Gastrocnemius medialis (tissue), 4 donors: ENCODE data around the gene ATXN1. TPM values are rescaled to one million over a fixed set of nuclear protein-coding genes. Genes with fewer than 3 reads are reported as not detected.

Experiments used
- ATAC-seq, 2 donors: fragments of 150-250 bp; one replicate each; pipeline ENCODE4 v1.9.1; 2016
- DNase-seq, 2 donors: peaks; one replicate each; pipeline ENCODE4 v3.0.0-alpha.2; 2019
- H3K27ac ChIP-seq, 4 donors: fragments of 200-600 bp; sonication (generic); 1 replicate in 1 of 4; 2 replicates in 3 of 4; pipeline ENCODE4 v1.5.1; 2016 to 2018; ENCODE audit warnings: mild to moderate bottlenecking in 2 of 4, moderate library complexity in 1 of 4
- H3K27me3 ChIP-seq, 3 donors: fragments of 200-600 bp; sonication (generic) in 2 of 3; 1 replicate in 1 of 3; 2 replicates in 2 of 3; pipeline versions ENCODE4 v1.5.1 to v1.6.0; 2016 to 2019; ENCODE audit warnings: mild to moderate bottlenecking in 1 of 3, moderate library complexity in 1 of 3
- H3K36me3 ChIP-seq, 2 donors: fragments of 200-600 bp; sonication (generic) in 1 of 2; one replicate each; pipeline ENCODE4 v1.5.1; 2017 to 2018
- H3K4me1 ChIP-seq, 2 donors: fragments of 200-600 bp; sonication (generic) in 1 of 2; one replicate each; pipeline ENCODE4 v1.5.1; 2016 to 2017; ENCODE audit warnings: mild to moderate bottlenecking in 2 of 2
- H3K4me3 ChIP-seq, 4 donors: fragments of 200-600 bp; sonication (generic) in 3 of 4; 1 replicate in 1 of 4; 2 replicates in 3 of 4; pipeline ENCODE4 v1.5.1; 2016 to 2019; ENCODE audit warnings: mild to moderate bottlenecking in 2 of 4
- H3K9me3 ChIP-seq, 3 donors: fragments of 200-600 bp; sonication (generic) in 2 of 3; 1 replicate in 1 of 3; 2 replicates in 2 of 3; pipeline ENCODE4 v1.5.1; 2016 to 2019
- POLR2A ChIP-seq, 2 donors: fragments of 450-650 bp; IDR thresholded peaks; one replicate each; pipeline ENCODE4 v1.6.1; 2017; ENCODE audit warnings: antibody characterized with exemption in 2 of 2, mild to moderate bottlenecking in 2 of 2, moderate library complexity in 2 of 2
- in situ Hi-C, 4 donors: fragments of 200-750 bp; cut with MboI; loops; one replicate each; pipeline versions ENCODE4 v1.15.0 to v1.8.0; 2017; ENCODE audit warnings: low sequenced_read_pairs in 4 of 4
- intact Hi-C: fragments of 100-400 bp; cut with DNase I; formaldehyde crosslinking; loops from one replicate; pipeline ENCODE4 v1.15.1; 2023; ENCODE audit warnings: low total_unique reads
- total RNA-seq, 4 donors: library from RNA; depleted of rRNA; stranded (reverse); fragments of >200 nt; gene quantifications; one replicate each; pipeline versions ENCODE4 v1.1.0 to v1.2.3, GENCODE V29; 2016
- TF ChIP-seq, protein P1 (sequence below), 5 experiments: fragments of 450-650 bp in 3 of 5; fragments of 200-600 bp in 2 of 5; sonication (generic) in 2 of 5; IDR thresholded peaks in 4 of 5; conservative IDR thresholded peaks in 1 of 5; 1 replicate in 4 of 5; 2 replicates in 1 of 5; pipeline ENCODE4 v1.5.1; 2016 to 2019; ENCODE audit warnings: antibody characterized with exemption in 5 of 5, mild to moderate bottlenecking in 3 of 5, moderate library complexity in 3 of 5

The ATXN1 gene
- total RNA-seq, 4 donors from 2014 or later = 21.8 to 42.9 (median 33.1) TPM

DNA sequence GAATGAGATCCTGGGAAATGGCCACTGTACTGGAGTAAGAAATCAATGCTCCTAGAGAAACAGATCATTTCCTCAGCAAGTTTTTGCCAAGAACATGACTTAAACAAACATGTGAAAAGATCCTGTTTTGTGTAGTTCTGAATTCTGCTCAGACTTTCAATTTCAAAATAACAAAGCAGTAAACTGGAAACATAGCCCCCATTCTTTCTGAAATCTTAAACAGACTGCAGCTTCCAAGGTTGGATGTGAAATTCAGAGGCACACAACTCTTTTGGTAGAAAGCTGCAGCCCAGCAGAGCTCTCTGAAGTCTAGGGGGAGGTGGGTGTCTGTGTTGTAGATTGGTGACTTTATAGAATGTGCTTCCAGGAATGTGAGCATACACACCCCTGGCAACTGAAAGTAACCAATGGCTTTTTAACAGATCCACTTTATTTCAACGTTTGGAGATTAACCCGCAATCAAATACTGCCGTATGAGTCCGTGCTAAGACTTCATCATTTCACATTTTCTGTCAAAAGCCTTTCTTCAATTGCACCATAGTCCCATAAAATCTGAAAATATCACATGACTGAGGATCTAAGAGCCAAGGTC lies 86.4 kb downstream of the ATXN1 start:
- intact Hi-C loops = loop anchor here (10.0 kb wide), 1 partner anchor 340 kb away; no protein-coding TSS in a partner anchor
- H3K27me3 ChIP-seq = no peaks in the 10 kb centered on the region
- ATAC-seq = no peak

GRCh38 chr6:16673011-16673797 lies 88.1 kb downstream of the ATXN1 start:
- in situ Hi-C loops (loop anchor here in 1 of 4 donors (10.0 kb wide), 1 partner anchor 82 kb away; no protein-coding TSS in a partner anchor), intact Hi-C loops (loop anchor here (10.0 kb wide), 1 partner anchor 338 kb away; no protein-coding TSS in a partner anchor)
- H3K4me3 ChIP-seq = no peak overlapping the region
- H3K27me3 ChIP-seq = no peaks in the 10 kb centered on the region
- H3K27ac ChIP-seq = no peak overlapping the region
- peaks cover 44 to 64% of the 10 kb centered on the region in 2 donors for H3K4me1 ChIP-seq
- H3K36me3 ChIP-seq = no peaks in the 10 kb centered on the region
- TF ChIP-seq, protein P1, sequence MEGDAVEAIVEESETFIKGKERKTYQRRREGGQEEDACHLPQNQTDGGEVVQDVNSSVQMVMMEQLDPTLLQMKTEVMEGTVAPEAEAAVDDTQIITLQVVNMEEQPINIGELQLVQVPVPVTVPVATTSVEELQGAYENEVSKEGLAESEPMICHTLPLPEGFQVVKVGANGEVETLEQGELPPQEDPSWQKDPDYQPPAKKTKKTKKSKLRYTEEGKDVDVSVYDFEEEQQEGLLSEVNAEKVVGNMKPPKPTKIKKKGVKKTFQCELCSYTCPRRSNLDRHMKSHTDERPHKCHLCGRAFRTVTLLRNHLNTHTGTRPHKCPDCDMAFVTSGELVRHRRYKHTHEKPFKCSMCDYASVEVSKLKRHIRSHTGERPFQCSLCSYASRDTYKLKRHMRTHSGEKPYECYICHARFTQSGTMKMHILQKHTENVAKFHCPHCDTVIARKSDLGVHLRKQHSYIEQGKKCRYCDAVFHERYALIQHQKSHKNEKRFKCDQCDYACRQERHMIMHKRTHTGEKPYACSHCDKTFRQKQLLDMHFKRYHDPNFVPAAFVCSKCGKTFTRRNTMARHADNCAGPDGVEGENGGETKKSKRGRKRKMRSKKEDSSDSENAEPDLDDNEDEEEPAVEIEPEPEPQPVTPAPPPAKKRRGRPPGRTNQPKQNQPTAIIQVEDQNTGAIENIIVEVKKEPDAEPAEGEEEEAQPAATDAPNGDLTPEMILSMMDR (IDR thresholded peaks at IDR 0.05 in 4 of 5, conservative IDR thresholded peaks at IDR 0.05 in 1 of 5) = no peak
- TF ChIP-seq POLR2A (IDR thresholded peaks at IDR 0.05) = no peak
- no peak for ATAC-seq
- H3K9me3 ChIP-seq = no peaks in the 10 kb centered on the region
- no peak for DNase-seq

More for the DNA sequence above, 86.4 kb downstream of the ATXN1 start:
- no peak for TF ChIP-seq POLR2A (IDR thresholded peaks at IDR 0.05)
- Histone ChIP-seq H3K4me1 (peaks cover 29 to 53% of the 10 kb centered on the region in 2 donors), H3K9me3 (no peaks in the 10 kb centered on the region), H3K4me3 (no peak overlapping the region), H3K27ac (no peak overlapping the region), H3K36me3 (no peaks in the 10 kb centered on the region)
- in situ Hi-C loops = loop anchor here in 1 of 4 donors (10.0 kb wide), 1 partner anchor 80 kb away; no protein-coding TSS in a partner anchor
- DNase-seq = no peak

- no peaks in the 10 kb centered on the region for H3K9me3 ChIP-seq
- intact Hi-C loops (loop anchor here (10.0 kb wide), 1 partner anchor 337 kb away; no protein-coding TSS in a partner anchor), in situ Hi-C loops (loop anchor here in 1 of 4 donors (10.0 kb wide), 1 partner anchor 83 kb away; no protein-coding TSS in a partner anchor)
- TF ChIP-seq, protein P1 (IDR thresholded peaks at IDR 0.05 in 4 of 5, conservative IDR thresholded peaks at IDR 0.05 in 1 of 5) = no peak
- TF ChIP-seq POLR2A (IDR thresholded peaks at IDR 0.05) = no peak
- H3K4me1 ChIP-seq = peaks cover 36 to 50% of the 10 kb centered on the region in 2 donors
- no peak overlapping the region for H3K27ac ChIP-seq
- H3K4me3 ChIP-seq = no peak overlapping the region
- no peak for DNase-seq
- no peaks in the 10 kb centered on the region for H3K36me3 ChIP-seq
- no peak for ATAC-seq
- no peaks in the 10 kb centered on the region for H3K27me3 ChIP-seq
Observed at GRCh38 chr6:16671302-16672289, 89.7 kb downstream of the ATXN1 start.

DNA sequence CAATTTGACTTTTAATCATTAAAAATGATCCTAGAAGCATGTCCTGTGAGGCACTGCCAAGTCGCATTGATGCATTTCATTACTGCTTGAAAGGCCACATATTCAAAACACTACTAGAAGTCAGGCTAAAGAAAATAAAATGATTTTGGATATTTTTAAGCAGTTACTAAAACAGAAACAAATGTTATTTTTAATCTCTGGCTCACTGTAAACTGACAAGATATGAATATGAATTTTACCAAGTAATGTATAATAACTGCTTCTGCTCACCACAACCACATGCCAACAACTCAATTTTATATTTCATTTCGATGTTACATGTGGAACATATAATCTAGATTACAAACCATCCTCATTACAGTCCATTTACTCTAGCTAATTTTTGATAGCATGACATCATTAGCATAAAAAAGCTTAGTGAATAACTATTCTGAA lies 90.6 kb downstream of the ATXN1 start:
- Histone ChIP-seq H3K9me3 (no peaks in the 10 kb centered on the region), H3K36me3 (no peaks in the 10 kb centered on the region), H3K4me1 (peaks cover 36 to 47% of the 10 kb centered on the region in 2 donors), H3K4me3 (no peak overlapping the region), H3K27ac (no peak overlapping the region), H3K27me3 (no peaks in the 10 kb centered on the region)
- ATAC-seq (no peak), DNase-seq (no peak)
- TF ChIP-seq, protein P1 (IDR thresholded peaks at IDR 0.05 in 4 of 5, conservative IDR thresholded peaks at IDR 0.05 in 1 of 5) = no peak
- no peak for TF ChIP-seq POLR2A (IDR thresholded peaks at IDR 0.05)
- in situ Hi-C loops (loop anchor here in 1 of 4 donors (10.0 kb wide), 1 partner anchor 84 kb away; no protein-coding TSS in a partner anchor), intact Hi-C loops (loop anchor here (10.0 kb wide), 1 partner anchor 336 kb away; no protein-coding TSS in a partner anchor)
